NCI-H69 (cell line): ENCODE measurements around the gene ATE1.
A peak's percentile ranks its signal among the peaks of the same experiment; 100 is the strongest.
"Not testable (repeated sequence)": the region's sequence is repeated elsewhere in the genome, so short reads cannot be mapped to it uniquely, and the experiment has no call there.

Source experiments
- DNase-seq: peaks from one replicate; lab custom pipeline; 2025; lab: John Stamatoyannopoulos, UW

ATE1 gene

DNA sequence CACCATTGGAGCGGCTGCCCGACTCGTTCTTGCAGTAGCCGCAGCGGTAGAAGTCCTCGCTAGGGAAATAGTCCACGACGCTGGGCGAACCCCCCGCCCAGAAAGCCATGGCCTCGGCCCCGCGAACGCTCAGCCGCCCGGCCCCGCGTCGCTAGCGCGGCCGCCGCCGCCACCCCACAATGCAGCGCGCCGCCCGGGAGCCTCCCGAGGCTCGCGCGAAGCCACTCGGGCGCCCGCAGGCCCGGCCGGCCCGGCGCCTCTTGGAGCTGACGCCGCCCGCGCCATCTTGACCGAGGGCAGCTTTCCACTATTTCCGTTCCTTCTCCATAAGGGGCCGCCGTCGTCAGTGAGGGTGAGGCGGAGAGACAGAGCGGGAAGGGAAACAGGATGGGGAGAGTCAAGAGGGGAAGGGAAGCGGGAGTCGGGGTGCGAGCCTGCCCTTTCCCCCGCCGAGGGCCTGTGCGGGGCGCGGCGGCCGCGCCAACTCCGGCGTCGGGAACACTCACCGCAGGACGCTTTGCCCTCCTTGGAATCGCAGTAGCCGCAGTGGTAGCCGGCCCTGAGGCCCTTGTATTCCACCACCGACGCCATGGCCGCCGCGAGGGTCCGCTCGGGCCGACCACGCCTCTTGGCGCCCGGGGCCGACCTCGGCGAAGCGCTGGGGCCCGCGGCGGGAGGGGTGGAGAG lies at the start of gene ATE1:
Gene ATE1, minus strand, starts transcription at position 191 of the 687 bp plus-strand sequence. Its CDS starts 82 bp downstream, at position 109.
- DNase-seq = peak; percentile 94

DNA sequence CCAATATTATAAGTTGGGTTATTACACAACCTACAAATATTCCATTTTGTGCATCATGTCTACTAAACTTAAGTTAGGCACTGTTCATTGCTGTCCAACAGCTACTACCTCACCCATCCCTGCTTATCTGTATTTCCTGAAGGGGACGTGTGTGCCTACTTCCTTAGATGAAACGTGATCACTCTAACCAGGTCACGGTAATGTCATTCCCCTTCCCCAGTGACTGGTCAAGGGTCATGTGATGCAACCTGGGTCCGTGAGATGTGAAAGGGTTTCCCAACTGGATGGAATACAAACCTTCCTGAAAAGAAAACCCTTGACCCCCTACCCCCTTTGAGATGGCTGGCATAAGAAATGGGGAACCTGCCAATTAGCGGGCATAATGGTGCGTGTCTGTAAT lies 48.8 kb upstream of the ATE1 start:
- no peak for DNase-seq

GRCh38 chr10:121975295-121976086 lies 47.7 kb upstream of the ATE1 start:
- no peak for DNase-seq

- peak; percentile 84 for DNase-seq
Measured at GRCh38 chr10:121974535-121975294, 46.9 kb upstream of the ATE1 start, which contains the start of gene NSMCE4A. NSMCE4A (minus strand) TSS chr10:121975217; CDS start chr10:121975165, 52 bp downstream.

GRCh38 chr10:121974019-121974534 lies 46.2 kb upstream of the ATE1 start:
- no peak for DNase-seq

GRCh38 chr10:121969086-121969485 lies 41.3 kb upstream of the ATE1 start:
- DNase-seq = not testable (repeated sequence)

DNA sequence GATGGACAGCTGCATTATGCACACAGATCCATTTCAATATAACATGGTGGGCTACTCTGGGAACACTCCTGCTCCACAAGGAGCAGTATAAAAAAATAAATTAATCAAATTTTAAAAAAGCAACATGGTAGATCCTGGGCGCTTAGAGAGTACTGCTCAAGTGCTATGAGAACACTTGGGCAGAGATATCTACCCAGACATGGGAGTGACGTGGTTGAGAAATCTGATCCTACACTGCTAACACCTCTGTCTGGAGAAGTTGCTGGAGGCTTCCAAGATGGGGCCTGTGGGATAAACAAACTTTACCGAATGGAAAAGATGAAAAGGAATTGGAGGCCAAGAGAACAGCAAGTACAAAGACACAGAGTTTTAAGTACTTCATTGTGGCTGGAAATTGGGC lies 38.2 kb upstream of the ATE1 start:
- no peak for DNase-seq

GRCh38 chr10:121961456-121961855 lies 33.6 kb upstream of the ATE1 start:
- DNase-seq = no peak

- no peak for DNase-seq
Measured at GRCh38 chr10:121959671-121960070, 31.8 kb upstream of the ATE1 start.

DNA sequence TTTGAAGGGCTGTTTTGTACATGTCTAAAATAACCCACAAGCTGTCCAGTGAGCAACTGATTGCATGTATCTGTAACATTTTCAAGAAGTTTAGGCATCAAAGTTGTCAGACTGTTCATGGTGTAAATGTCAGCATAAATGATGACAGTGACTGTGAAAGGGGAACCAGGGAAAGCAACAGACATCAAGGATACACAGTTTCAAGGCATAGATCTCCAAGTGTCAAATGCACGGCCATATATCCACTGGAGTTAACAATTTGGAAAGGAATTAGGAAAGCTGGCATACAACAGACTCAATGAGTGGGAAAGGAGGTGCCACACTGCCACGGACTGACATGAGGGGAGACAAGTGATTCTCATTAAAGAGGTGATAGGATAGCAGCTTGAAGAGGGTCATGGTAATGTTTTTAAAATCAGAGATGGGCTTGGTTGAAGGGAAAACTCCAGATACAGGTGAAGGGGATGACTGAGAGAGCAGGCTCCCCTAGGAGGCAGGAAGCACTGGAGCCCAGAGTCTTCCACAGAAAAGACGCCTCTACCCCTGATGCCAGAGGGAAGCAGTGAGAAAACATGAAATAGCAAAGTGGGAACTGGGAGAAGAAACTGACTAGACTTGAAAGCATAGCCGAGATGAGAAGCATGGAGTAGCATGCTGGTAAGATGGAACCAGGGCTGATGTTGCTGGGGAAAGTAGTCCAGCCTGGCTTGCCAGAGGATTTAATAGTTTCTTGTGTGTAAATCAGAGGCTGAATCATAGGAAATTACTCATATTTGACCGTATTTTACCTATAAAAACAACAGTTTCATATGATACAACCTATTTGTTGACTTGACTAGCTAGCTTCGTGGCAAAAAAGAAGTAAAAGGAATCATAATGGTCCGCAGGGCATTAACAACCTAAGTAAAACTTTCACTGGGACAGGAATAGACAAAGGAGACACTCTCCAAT lies 28.6 kb upstream of the ATE1 start:
- no peak for DNase-seq

DNA sequence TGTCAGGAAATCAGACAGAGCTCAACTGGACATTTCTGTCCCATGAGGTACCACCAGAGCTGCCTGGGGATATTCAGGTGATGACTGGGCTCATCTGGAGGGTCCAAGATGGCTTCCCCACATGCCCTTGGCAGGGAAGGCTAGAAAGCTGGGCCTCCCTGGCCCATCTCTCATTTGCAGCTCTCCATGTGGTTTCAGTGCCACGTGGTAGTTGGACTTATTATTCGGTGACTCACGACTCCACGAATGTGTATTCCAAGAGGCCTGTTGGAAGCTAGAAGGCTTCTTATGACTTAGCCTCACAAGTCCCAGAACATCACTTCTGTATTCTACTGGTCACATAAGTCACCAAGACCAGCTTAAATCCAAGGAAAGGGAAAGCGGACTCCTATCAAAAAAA lies 24.4 kb upstream of the ATE1 start:
- no peak for DNase-seq

DNA sequence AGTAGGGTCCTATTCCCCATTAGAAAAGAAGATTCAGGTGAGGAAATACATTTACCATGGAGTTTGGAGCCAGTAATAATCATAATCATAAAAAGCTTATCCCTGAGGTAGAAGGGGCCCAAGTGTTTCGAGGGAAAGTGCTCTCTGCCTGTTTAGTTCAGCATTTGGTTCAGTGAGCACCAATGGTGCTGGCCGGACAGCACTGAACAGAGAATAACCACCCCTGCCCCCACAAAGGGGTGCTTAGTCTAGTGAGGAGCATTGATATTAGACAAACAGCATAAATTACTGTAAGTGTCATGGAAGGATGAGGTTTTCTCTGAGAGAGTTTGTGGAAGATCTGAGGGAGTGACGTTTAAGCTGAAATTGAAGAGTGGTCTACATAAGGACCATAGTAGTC lies 21.6 kb upstream of the ATE1 start:
- no peak for DNase-seq

DNA sequence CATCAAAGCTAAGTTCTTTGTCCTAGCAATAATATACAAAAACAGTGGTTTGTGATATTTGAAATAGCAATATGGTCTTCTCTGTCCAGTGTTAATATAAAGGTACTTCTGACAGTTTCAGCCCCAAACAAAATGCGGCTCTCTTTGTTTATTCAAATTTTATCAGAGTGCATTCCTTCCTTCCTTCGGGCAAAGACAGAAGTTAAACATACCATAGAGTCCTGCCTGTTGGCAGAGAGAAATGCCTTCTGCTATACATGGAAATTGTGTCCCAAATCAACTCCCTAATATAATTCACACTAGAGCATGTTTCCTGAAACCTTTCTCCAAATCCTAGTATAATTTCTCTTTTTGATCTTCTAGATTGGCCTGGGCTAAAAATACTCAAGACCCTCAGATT lies 21.2 kb upstream of the ATE1 start:
- no peak for DNase-seq

DNA sequence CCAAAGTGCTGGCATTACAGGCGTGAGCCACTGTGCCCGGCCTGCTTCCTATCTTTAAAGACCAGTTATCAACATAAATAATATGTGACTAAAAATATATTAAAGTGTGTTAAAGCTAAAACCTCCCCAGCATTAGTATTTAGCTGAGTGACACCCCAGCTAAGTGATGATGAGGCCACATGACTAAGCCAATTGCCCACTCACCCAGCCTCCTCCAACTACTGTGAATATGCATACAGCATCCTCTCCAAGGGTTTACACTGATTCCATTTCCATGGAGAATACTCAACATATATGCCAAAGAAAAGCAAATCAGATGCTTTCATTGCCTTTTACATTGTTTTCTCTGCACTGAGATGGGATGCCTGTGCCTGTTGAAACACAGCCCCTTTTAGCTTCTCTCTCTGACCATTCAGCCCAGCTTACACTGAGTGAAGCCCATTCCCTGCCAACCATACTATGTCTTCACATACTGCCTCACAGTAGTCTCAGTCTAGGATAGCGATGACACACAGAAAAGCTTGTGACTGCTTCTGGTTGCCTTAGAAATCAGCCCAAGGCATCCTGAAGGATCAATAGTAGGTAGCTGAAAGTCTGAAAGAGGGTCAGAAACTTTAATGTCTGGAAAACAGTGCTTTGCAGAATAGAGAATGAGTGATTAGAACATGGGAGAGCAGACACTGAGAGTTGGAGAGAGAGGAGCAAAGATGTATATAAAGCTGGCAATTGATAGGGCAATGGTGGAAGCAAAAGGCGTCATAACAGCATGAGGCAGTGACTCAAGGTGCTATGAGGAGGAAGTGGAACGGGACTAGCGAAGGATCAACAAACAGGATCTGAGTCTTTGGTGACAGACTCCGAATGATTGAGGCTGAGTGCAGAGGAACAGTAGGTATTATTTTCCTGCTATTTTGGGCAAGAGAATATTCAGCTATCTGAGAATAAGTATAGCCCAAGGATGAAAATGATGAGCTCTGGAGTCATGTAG lies 19.8 kb upstream of the ATE1 start:
- DNase-seq = no peak

GRCh38 chr10:121942749-121943416 lies 15.1 kb upstream of the ATE1 start:
- DNase-seq = no peak

DNA sequence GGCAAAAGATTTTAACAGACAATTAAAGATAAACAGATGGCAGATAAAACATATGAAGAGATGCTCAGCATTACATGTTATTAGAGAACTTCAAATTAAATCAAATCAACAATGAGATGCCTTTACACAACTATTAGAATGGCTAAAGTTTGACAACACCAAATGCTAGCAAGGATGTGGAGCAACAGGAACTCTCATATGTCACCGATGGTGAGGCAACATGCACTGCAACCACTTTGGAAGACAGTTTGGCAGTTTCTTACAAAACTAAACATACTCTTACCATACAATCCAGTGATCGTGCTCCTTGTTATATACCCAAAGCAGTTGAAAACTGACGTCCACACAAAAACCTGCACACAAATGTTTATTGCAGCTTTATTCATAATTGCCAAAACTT lies 13.7 kb upstream of the ATE1 start:
- DNase-seq = no peak

DNA sequence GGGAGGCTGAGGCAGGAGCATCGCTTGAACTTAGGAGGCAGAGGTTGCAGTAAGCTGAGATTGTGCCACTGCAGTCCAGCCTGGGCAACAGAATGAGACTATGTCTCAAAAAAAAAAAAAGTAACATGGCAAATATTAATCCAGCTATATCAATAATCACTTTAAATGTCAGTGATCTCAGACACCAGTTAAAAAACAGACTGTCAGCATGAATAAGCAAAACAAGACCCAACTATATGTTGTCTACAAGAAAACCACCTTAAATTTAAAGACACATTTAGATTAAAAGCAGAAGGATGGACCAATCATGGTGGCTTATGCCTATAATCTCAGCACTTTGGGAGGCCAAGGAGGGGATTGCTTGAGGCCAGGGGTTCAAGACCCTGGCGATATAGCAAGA lies 8.5 kb upstream of the ATE1 start:
- no peak for DNase-seq

DNA sequence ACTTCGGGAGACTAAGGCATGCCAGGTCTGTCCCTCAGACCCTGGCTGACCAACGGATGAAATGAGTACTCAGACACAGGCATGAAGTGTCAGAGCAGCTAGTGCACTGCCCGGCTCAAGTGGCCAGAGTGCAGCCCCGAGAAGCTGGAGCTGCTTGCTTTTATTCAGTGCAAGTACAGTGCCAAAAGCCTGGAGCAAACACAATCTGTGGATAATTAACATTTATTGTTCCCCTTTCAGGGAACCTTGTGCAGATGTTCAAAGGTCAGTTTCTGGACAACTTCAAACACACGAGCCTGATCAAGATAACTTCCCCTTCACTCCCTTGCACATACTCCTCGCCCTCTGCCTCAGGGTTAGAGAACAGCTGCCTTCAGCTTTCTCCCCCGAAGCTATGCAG lies 7.9 kb upstream of the ATE1 start:
- DNase-seq = peak; percentile 72

- not testable (repeated sequence) for DNase-seq
Measured at GRCh38 chr10:121930268-121931085, 2.6 kb upstream of the ATE1 start.
